Skeletal muscle satellite cell (primary cell): Measurements from ENCODE around the gene FATE1. TPM values are rescaled to one million over a fixed set of nuclear protein-coding genes. Genes with fewer than 3 reads are reported as not detected.

Experiments
- H3K27me3 ChIP-seq: 2 replicates; pipeline ENCODE4 v1.7.0; 2013; ENCODE audit warnings: low read length; ENCODE audit not compliant: control insufficient read depth, insufficient read depth
- H3K36me3 ChIP-seq: 2 replicates; pipeline ENCODE4 v1.7.0; 2013; ENCODE audit warnings: mild to moderate bottlenecking, control low read depth, low read length; ENCODE audit not compliant: insufficient read depth
- H3K4me1 ChIP-seq: 2 replicates; pipeline ENCODE4 v1.7.0; 2013; ENCODE audit warnings: low read length; ENCODE audit not compliant: control insufficient read depth, insufficient read depth
- H3K4me2 ChIP-seq: 2 replicates; pipeline ENCODE4 v1.7.0; 2013; ENCODE audit warnings: mild to moderate bottlenecking, low read length
- H3K4me3 ChIP-seq: 2 replicates; pipeline ENCODE4 v1.7.0; 2013; ENCODE audit warnings: low read length
- H3K9ac ChIP-seq: 2 replicates; pipeline ENCODE4 v1.7.0; 2013; ENCODE audit warnings: mild to moderate bottlenecking, low read depth, low read length, moderate library complexity
- H3K9me3 ChIP-seq: replicated peaks from 2 replicates; pipeline ENCODE4 v1.7.0; 2013; ENCODE audit warnings: mild to moderate bottlenecking, control low read depth, low read length
- total RNA-seq: library from RNA; depleted of rRNA; stranded (reverse); fragments of >200 nt; gene quantifications from 2 replicates; pipeline ENCODE4 v1.2.3, GENCODE V29; 2012; rRNA removed

FATE1 gene, protein sequence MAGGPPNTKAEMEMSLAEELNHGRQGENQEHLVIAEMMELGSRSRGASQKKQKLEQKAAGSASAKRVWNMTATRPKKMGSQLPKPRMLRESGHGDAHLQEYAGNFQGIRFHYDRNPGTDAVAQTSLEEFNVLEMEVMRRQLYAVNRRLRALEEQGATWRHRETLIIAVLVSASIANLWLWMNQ
- not detected in 2 replicates for total RNA-seq

DNA sequence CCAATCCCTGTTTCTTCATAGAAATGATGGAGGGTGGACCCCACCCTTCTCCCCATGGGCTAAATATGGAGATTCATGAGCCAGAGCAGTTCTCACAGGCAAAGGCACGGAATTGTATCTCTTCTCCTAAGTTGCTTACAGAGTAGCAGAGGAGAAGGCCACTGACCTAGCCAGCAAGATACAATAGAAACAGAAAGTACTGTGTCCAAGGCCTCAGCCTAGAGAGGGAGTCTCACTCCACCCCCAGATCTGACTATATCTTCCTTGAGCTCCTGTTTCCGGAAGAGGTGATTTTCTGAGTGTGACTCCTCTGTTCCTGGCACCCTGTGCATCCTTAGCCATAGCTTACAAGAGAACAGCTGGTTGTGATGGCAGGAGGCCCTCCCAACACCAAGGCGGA is at the start of gene FATE1:
Gene FATE1 (plus strand): TSS at position 284 of the 400 bp plus-strand sequence. CDS start 85 bp downstream, at position 369.
- Histone ChIP-seq H3K4me1 (no peaks in the 10 kb centered on the region), H3K36me3 (no peaks in the 10 kb centered on the region), H3K9ac (no peak within 1 kb of the TSS), H3K4me3 (no peak within 1 kb of the TSS), H3K4me2 (no peak within 1 kb of the TSS), H3K9me3 (no peaks in the 10 kb centered on the region), H3K27me3 (no peaks in the 10 kb centered on the region)

DNA sequence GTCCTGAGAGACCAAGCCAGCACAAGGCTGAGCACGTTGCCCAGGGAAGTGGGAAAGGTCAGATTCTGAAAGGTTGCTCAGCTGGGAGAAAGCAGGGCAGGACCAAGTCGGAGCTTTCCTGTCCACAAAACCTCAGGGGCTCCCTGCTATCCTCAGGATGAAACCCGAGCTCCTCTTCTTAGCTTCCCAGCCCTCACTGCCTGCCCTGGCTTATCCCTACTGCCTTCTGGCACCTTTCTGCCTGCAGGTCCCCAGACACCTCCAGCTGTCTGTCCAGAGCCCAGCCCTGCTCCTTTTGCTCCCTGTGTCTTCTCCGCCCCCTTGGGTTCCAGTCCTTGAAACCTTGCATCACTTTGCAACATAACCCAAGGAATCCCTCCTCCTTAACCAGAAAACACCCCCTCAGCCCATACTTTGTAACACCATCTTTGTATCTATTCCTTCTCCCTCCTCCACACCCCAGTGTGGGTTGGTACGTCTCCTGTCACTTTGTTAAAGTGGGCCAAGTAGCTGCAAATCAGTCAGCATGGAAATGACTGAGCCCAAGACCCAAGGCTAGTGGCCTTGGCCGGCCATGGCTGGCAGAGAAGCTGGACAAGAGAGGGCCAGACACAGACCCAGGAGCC is 40.6 kb upstream of the FATE1 start:
- peaks cover 2% of the 10 kb centered on the region for H3K9me3 ChIP-seq
- H3K4me3 ChIP-seq: no peak overlapping the region
- no peak overlapping the region for H3K4me2 ChIP-seq
- H3K36me3 ChIP-seq: no peaks in the 10 kb centered on the region
- H3K4me1 ChIP-seq: no peaks in the 10 kb centered on the region
- H3K27me3 ChIP-seq: no peaks in the 10 kb centered on the region
- H3K9ac ChIP-seq: no peak overlapping the region

DNA sequence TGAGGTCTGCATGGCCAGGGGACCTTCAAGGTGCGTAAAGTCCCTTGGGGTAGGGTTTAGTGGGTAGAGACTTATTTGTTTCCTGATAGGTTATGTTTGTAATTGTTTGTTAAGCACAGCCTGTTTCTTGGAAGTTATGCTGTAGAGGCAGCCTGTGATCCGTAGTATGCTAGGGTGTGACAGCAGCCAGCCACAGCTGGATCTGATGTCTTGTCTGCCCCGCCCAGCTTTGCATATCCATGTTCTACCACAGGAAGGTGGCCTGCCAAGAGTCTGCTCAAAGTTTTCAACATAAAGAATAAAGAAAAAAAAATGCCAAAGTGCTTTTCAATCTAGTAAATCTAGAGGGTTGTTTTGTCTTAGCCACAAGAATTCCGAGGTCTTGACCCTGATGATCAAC is 39.6 kb upstream of the FATE1 start:
- H3K9me3 ChIP-seq: peaks cover 2% of the 10 kb centered on the region
- H3K9ac ChIP-seq: no peak overlapping the region
- no peaks in the 10 kb centered on the region for H3K36me3 ChIP-seq
- H3K4me1 ChIP-seq: no peaks in the 10 kb centered on the region
- no peak overlapping the region for H3K4me3 ChIP-seq
- H3K27me3 ChIP-seq: no peaks in the 10 kb centered on the region
- no peak overlapping the region for H3K4me2 ChIP-seq

DNA sequence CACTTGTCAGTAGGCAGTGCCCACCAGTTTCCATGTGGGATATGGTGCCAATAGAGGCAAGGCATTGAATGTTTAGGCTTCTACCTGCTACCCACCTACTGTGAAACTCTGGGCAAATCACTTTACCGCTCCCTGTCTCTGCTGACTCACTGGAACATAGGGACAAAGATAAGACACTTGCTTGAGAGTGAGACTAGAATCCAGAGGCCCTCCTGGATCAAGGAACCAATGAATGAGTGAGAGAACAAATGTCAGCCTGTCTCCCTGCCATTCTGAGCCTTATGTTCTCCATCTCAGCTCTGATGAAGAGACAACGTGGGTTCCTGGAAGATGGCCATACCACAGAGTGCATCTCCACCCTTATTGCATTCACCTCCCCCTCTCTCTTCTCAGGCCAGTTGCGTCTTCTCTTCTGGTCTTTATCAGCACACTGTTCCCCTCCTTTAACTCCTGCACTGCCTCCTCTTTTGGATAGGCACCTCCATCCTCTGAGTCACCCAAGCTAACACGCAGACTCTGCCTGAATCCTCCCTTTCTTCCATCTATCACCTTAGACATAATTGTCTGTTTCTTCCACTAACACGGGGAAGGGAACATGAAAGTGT is 35.9 kb upstream of the FATE1 start:
- H3K9me3 ChIP-seq: peaks cover 2% of the 10 kb centered on the region
- H3K9ac ChIP-seq: no peak overlapping the region
- no peak overlapping the region for H3K4me3 ChIP-seq
- H3K27me3 ChIP-seq: no peaks in the 10 kb centered on the region
- no peak overlapping the region for H3K4me2 ChIP-seq
- H3K36me3 ChIP-seq: no peaks in the 10 kb centered on the region
- no peaks in the 10 kb centered on the region for H3K4me1 ChIP-seq

DNA sequence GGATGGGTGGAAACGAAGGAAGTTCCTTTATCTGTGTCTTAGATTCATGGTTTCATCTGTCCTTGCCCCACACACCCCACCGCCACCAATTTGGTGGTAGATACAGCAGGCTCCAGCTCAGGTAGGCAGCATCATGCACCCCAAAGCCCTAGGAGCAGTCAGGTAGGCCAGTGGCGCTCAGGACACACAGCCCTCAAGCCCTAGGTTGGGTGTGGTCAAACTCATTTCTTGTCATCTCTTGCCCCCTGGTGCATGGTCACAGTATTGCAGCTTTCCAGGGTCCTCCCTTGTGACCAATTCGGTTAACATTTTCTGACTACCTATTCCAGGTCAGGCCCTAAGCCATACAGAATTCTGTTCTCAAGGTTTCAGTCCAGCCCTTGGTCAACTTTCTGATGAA is 35.0 kb upstream of the FATE1 start:
- Histone ChIP-seq H3K36me3 (no peaks in the 10 kb centered on the region), H3K9ac (no peak overlapping the region), H3K4me2 (no peak overlapping the region), H3K27me3 (no peaks in the 10 kb centered on the region), H3K4me3 (no peak overlapping the region), H3K9me3 (peaks cover 2% of the 10 kb centered on the region), H3K4me1 (no peaks in the 10 kb centered on the region)

DNA sequence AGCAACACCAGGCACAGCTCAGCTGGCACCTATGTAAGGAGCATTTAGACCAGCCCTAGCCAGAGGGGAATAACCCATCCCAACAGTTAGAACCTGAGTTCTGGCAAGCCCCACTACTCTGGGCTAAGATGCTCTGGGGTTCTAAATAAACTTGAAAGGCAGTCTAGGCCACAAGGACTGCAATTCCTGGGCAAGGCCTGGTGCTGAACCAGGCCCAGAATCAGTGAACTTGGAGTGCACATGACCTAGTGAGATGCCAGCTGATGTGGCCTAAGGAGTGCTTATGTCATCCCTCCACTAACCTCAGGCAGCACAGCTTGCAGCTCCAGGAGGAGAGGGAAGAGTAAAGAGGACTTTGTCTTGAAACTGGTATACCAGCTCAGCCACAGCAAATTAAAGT is 28.2 kb upstream of the FATE1 start:
- Histone ChIP-seq H3K36me3 (no peaks in the 10 kb centered on the region), H3K4me1 (no peaks in the 10 kb centered on the region), H3K9ac (no peak overlapping the region), H3K4me3 (no peak overlapping the region), H3K4me2 (no peak overlapping the region), H3K9me3 (no peaks in the 10 kb centered on the region), H3K27me3 (no peaks in the 10 kb centered on the region)

DNA sequence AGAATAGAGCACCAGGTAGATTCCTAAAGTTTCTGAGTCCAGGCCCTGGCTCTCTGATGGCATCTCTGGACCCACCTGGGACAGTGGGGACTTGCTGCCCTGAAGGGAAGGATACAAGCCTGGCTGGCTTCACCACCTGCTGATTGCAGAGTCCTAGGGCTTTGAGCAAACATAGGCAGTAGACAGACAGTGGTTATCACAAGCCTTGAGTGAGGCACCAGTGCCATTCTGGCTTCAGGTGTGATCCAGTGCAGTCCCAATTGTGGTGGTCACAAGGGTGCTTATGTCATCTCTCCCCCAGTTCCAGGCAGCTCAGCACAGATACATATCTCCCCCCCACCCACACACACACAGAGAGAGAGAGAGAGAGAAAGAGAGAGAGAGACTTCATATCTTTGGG is 27.1 kb upstream of the FATE1 start:
- Histone ChIP-seq H3K4me1 (no peaks in the 10 kb centered on the region), H3K27me3 (no peaks in the 10 kb centered on the region), H3K4me3 (no peak overlapping the region), H3K9me3 (no peaks in the 10 kb centered on the region), H3K9ac (no peak overlapping the region), H3K36me3 (no peaks in the 10 kb centered on the region), H3K4me2 (no peak overlapping the region)

DNA sequence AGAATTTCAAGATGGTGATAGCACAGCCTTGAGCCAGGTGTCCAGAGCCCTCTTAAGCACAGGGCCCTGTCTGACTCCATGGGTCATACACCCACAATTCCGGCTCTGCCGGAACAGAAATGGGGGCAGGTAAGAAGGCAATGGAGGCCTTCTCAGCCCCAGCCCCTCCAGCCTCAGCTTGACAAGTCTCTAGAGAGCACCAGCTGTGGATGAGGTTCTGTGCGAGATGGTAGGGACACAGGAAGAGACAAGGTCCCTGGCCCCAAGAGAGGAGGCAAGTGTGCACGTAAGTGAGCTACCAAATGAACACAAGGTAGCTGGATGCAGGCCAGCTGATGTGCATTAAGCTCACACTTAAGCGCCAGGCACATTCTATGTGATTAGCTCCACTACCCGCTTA is 23.0 kb upstream of the FATE1 start:
- H3K9ac ChIP-seq: no peak overlapping the region
- no peaks in the 10 kb centered on the region for H3K27me3 ChIP-seq
- no peaks in the 10 kb centered on the region for H3K9me3 ChIP-seq
- H3K36me3 ChIP-seq: no peaks in the 10 kb centered on the region
- no peak overlapping the region for H3K4me3 ChIP-seq
- no peak overlapping the region for H3K4me2 ChIP-seq
- H3K4me1 ChIP-seq: no peaks in the 10 kb centered on the region

DNA sequence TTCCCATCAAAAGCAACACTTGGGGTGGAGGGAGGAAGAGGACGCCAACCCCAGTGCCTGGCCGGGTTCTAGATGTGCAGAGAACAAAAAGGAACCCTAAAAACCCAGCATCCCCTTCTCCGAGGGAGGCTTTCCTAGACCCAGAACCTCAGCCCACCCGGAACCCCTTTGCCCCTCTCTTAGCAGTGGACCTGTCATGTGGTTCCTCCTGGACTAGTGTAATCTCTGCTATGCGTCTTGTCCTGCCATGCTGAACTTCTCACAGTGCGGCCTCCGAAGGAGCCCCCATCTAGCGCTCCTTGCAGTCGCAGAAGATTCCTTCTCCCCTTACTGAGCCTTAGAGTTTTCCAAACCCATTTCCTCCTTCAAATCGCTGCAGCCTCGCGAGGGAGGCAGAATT is 21.7 kb upstream of the FATE1 start:
- Histone ChIP-seq H3K4me2 (no peak overlapping the region), H3K36me3 (no peaks in the 10 kb centered on the region), H3K27me3 (no peaks in the 10 kb centered on the region), H3K9ac (no peak overlapping the region), H3K4me1 (no peaks in the 10 kb centered on the region), H3K9me3 (no peaks in the 10 kb centered on the region), H3K4me3 (no peak overlapping the region)

DNA sequence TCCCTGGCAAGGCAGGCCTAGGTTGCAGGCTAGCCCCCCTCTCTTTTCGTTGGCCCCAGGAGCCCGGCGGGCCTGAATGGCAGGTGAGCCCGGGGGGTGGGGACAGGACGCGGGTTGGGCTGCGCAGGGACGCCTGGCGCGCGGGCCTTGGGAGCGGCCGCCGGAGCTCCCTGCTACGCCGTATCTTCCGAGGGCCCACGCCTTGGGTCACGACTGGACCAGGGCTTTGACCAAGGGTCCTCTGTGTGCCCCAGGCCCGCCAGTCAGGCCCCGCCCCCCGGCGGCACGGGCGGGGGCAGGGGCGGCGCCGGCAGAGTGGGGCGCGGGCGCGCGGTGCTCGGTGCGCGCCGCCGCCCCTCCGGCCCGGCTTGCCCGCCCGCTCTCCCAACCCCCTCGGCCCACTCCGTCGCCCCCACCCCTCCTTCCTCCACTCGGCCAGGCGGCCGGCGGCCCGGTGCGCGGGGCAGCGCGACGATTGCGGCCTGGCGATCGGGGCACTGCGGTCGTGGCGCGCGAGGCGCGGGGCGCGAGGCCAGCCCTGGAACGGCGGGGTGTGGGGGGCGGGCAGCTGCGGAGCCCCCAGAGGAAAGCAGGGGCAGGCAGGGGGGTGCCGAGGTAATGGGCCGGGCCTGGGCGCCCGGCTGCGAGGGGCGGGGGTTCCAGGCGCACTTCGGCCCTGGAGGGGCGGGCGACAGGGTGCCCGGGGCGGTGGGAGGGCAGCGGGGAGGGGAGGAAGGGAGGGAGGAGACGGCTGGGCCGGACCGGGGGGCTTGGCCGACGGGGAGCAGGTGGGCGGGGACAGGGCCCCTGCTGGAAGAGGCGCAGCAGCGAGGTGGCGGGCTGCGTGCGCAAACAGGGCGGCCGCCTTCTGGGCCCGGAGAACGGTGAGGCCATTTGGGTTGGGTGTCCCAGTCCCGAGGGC is 20.9 kb upstream of the FATE1 start, which contains the start of gene PRRG3:
Gene PRRG3 (plus strand): TSS at position 798 of the 922 bp plus-strand sequence. CDS start 3,357 bp downstream, outside the sequence.
- no peaks in the 10 kb centered on the region for H3K36me3 ChIP-seq
- H3K4me3 ChIP-seq: no peak within 1 kb of the TSS
- no peak within 1 kb of the TSS for H3K4me2 ChIP-seq
- H3K4me1 ChIP-seq: no peaks in the 10 kb centered on the region
- no peaks in the 10 kb centered on the region for H3K9me3 ChIP-seq
- no peak within 1 kb of the TSS for H3K9ac ChIP-seq
- H3K27me3 ChIP-seq: no peaks in the 10 kb centered on the region

DNA sequence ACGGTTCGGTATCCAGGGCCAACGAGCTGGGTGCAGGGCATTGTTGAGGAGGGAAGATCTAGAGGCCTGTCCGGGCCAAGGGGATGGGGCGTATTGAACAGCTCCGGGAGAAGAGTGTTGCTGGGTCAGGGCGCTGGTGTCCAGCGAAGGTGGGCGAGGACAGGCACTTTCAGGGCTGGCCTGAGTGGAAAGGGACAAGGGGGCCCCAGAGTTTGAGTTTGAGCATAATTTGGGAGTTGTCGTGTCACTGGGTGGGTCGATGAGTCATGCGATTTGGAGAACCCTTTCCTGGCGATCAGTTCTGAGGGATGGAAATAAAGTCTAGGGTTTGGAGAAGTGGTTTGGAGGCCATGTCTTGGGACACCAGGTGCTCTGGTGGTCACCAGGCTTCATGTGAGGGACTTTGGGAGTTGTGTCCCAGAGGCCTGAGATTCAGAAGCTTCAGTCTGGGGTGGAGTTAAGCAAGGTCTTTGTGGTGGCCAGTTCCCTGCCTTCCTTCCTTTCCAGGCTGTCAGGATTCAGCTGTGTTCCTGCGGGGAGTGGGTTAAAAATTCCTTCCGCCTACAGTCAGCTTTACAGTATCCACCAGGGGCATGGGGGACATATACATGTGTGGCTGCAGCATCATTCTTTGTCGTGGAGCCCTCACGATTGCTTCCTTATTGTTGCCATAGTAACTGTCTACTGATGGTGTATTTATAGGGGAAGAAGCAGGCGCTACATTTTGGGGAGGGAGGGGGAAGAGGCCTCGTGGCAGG is 20.1 kb upstream of the FATE1 start:
- no peaks in the 10 kb centered on the region for H3K36me3 ChIP-seq
- no peaks in the 10 kb centered on the region for H3K4me1 ChIP-seq
- H3K9me3 ChIP-seq: no peaks in the 10 kb centered on the region
- H3K4me3 ChIP-seq: no peak overlapping the region
- H3K9ac ChIP-seq: no peak overlapping the region
- no peak overlapping the region for H3K4me2 ChIP-seq
- H3K27me3 ChIP-seq: no peaks in the 10 kb centered on the region
